Calu3 (cell line): Measurements from ENCODE around the gene PEAK3. TPM values are rescaled to one million over a fixed set of nuclear protein-coding genes. Genes with fewer than 3 reads are reported as not detected.

ENCODE experiments used
- BruUV-seq: library from RNA; stranded (reverse); fragments of 400-500 nt; replicated peaks from 2 replicates; lab custom pipeline; 2021; lab: Mats Ljungman, UMichigan
- CTCF ChIA-PET: fragments of 300-600 bp; sonication (Branson Sonifier 250); formaldehyde crosslinking; loops from one replicate; lab custom pipeline; 2022; ENCODE audit warnings: antibody characterized with exemption; lab: Charles Lee
- DNase-seq: peaks from one replicate; pipeline ENCODE4 v3.0.0; 2022
- H3K27ac Mint-ChIP-seq: one replicate; pipeline ENCODE4 v1.8.0; 2022; ENCODE audit warnings: mixed read lengths; ENCODE audit not compliant: unreplicated experiment
- H3K27me3 Mint-ChIP-seq: one replicate; pipeline ENCODE4 v1.8.0; 2022; ENCODE audit warnings: mixed read lengths; ENCODE audit not compliant: unreplicated experiment
- H3K36me3 Mint-ChIP-seq: one replicate; pipeline ENCODE4 v1.8.0; 2022; ENCODE audit warnings: mild to moderate bottlenecking, moderate library complexity, mixed read lengths; ENCODE audit not compliant: insufficient read depth, unreplicated experiment
- H3K4me1 Mint-ChIP-seq: one replicate; pipeline ENCODE4 v1.8.0; 2022; ENCODE audit warnings: mild to moderate bottlenecking, low read depth, mixed read lengths; ENCODE audit not compliant: unreplicated experiment
- H3K4me3 Mint-ChIP-seq: one replicate; pipeline ENCODE4 v1.8.0; 2022; ENCODE audit warnings: mild to moderate bottlenecking, low read depth, moderate library complexity, mixed read lengths; ENCODE audit not compliant: unreplicated experiment
- H3K9me3 Mint-ChIP-seq: one replicate; pipeline ENCODE4 v1.8.0; 2022; ENCODE audit warnings: low read depth, mixed read lengths; ENCODE audit not compliant: unreplicated experiment
- intact Hi-C: fragments of 100-400 bp; cut with micrococcal nuclease; formaldehyde crosslinking; loops from one replicate; pipeline ENCODE4 v1.10.0; 2022; ENCODE audit not compliant: unreplicated experiment
- total RNA-seq: library from RNA; stranded (reverse); gene quantifications from 2 replicates; pipeline ENCODE4 v1.2.3, GENCODE V29; 2022
- TF ChIP-seq, protein P1 (sequence below): fragments of 200-600 bp; IDR thresholded peaks from one replicate; pipeline ENCODE4 v1.8.0; 2022; ENCODE audit warnings: antibody characterized with exemption; ENCODE audit not compliant: unreplicated experiment

Gene PEAK3
- total RNA-seq, 1 experiment from 2014 or later = not detected

GRCh38 chr19:2250766-2251105 is 31.2 kb downstream of the PEAK3 start:
- H3K9me3 Mint-ChIP-seq = no peaks in the 10 kb centered on the region
- peaks cover 22% of the 10 kb centered on the region for H3K36me3 Mint-ChIP-seq
- no peak for DNase-seq
- no peaks in the 10 kb centered on the region for H3K27me3 Mint-ChIP-seq
- TF ChIP-seq, protein P1, sequence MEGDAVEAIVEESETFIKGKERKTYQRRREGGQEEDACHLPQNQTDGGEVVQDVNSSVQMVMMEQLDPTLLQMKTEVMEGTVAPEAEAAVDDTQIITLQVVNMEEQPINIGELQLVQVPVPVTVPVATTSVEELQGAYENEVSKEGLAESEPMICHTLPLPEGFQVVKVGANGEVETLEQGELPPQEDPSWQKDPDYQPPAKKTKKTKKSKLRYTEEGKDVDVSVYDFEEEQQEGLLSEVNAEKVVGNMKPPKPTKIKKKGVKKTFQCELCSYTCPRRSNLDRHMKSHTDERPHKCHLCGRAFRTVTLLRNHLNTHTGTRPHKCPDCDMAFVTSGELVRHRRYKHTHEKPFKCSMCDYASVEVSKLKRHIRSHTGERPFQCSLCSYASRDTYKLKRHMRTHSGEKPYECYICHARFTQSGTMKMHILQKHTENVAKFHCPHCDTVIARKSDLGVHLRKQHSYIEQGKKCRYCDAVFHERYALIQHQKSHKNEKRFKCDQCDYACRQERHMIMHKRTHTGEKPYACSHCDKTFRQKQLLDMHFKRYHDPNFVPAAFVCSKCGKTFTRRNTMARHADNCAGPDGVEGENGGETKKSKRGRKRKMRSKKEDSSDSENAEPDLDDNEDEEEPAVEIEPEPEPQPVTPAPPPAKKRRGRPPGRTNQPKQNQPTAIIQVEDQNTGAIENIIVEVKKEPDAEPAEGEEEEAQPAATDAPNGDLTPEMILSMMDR = no peak
- no peak overlapping the region for H3K4me3 Mint-ChIP-seq
- CTCF ChIA-PET = interaction anchor here (1.1 kb wide), 1 partner anchor 11 kb away, joined by 3 read pairs; no protein-coding TSS in a partner anchor
- H3K27ac Mint-ChIP-seq = no peak overlapping the region
- H3K4me1 Mint-ChIP-seq = no peaks in the 10 kb centered on the region
- intact Hi-C loops = no loop called here
- BruUV-seq = no TSS peak

GRCh38 chr19:2249880-2250765 is 31.9 kb downstream of the PEAK3 start:
- intact Hi-C loops = no loop called here
- no peak for DNase-seq
- BruUV-seq = no TSS peak
- no peaks in the 10 kb centered on the region for H3K27me3 Mint-ChIP-seq
- H3K4me3 Mint-ChIP-seq = no peak overlapping the region
- CTCF ChIA-PET = interaction anchor here (1.1 kb wide), 1 partner anchor 12 kb away, joined by 3 read pairs; no protein-coding TSS in a partner anchor
- no peaks in the 10 kb centered on the region for H3K4me1 Mint-ChIP-seq
- H3K9me3 Mint-ChIP-seq = no peaks in the 10 kb centered on the region
- TF ChIP-seq, protein P1 = no peak
- peaks cover 22% of the 10 kb centered on the region for H3K36me3 Mint-ChIP-seq
- H3K27ac Mint-ChIP-seq = no peak overlapping the region

GRCh38 chr19:2249010-2249866 is 32.7 kb downstream of the PEAK3 start, which contains the start of gene AMH:
Gene AMH, plus strand, starts transcription at chr19:2249323. Its CDS starts 10 bp downstream, at chr19:2249333.
- DNase-seq = peak; percentile 17
- intact Hi-C loops = no loop called here
- Mint-ChIP-seq H3K27ac (no peak within 1 kb of the TSS), H3K9me3 (no peaks in the 10 kb centered on the region), H3K4me3 (no peak within 1 kb of the TSS), H3K27me3 (no peaks in the 10 kb centered on the region), H3K4me1 (no peaks in the 10 kb centered on the region), H3K36me3 (peaks cover 22% of the 10 kb centered on the region)
- no TSS peak for BruUV-seq
- TF ChIP-seq, protein P1 = no peak
- CTCF ChIA-PET = interaction anchor here (1.1 kb wide), 1 partner anchor 13 kb away, joined by 3 read pairs; no protein-coding TSS in a partner anchor
